Fibroblast of the conjunctiva (primary cell): ENCODE data around the gene RNF214.
"Not testable (repeated sequence)": the region's sequence is repeated elsewhere in the genome, so short reads cannot be mapped to it uniquely, and the experiment has no call there.

Source experiments
- DNase-seq: peaks from one replicate; pipeline ENCODE4 v3.0.0-alpha.2; 2010; ENCODE audit warnings: low read depth

The RNF214 gene

GRCh38 chr11:117315285-117316196 is 83.1 kb downstream of the RNF214 start:
- no peak for DNase-seq

DNA sequence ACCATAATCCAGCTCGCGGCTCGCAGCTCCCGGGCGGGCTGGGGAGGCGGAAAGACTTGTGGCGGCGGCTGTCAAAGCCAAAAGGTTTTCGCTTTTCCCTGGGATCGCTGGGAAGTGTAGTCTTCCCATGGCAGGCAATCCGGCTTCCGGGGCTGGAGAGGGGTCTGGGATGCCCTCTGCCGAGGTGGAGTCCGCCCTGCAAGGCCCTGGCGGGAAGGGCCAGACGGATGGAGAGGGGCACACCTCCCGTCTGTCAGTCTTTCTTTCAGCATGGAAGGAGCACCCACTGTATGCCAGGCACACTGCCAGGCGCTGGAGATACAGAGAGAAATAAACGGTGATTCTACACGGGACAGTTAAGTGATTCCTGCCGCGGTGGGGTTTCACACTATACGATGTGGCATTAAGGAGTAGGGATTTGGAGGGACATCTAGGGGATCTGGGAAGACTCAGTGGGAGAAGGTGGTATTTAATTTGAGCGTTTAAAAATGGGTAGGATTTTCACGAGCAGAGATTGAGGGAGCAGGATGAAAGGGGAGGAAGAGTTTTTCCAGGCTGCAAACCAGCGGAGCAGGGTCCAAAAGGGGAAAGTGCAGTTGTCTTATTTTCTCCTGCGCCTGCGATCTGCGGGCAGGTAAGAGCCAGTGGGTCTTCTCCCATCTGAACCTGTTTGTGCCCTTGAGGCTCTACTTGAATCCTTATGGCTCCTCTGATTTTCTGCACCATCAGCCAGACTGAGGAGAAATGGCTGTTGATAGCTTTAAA is 83.9 kb downstream of the RNF214 start, which contains the start of gene BACE1:
BACE1 (minus strand) TSS at position 60 of the 765 bp plus-strand sequence. CDS start 461 bp downstream, outside the sequence.
- DNase-seq, result peak; percentile 81

- no peak for DNase-seq
These were observed 86.3 kb downstream of the RNF214 start for GRCh38 chr11:117318738-117319137.

DNA sequence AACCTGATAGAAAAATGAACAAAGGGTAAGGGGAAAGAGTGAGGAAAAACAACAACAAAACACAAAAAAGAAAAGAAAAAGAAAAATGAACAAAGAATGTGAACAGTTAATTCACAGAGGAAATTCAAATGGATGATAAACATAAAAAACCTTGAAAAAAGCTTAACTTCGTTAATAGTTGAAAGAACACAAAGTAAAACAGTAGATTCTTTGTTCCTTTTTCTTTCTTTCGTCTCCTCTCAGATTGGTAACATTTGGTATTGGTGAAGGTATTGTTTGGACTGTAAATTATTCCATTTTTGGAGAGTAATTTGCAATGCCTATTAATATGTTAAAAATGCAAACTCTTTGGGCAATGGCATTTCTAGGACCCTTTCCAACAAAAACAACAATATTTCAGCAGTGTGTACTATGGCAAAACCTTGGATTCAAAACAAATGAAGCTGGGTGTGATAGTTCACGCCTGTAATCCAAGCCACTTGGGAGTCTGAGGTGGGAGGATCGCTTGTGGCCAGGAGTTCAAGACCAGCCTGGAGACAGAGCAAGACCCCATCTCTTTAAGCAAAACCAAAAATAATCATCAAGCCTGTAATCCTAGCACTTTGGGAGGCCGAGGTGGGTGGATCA is 86.9 kb downstream of the RNF214 start:
- DNase-seq, result peak; percentile 76

DNA sequence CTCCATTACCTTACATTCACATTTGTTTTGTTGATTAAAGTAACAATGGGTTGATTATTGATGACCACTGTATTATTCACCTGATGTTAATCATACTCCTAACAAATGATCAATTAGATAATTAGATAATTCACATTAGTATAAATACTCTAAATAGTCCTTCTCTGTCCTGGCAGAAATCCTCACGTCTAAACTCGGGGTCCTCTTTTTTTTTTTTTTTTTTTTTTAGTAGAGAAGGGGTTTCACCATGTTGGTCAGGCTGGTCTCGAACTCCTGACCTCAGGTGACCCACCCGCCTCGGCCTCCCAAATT is 94.7 kb downstream of the RNF214 start:
- not testable (repeated sequence) for DNase-seq

- DNase-seq, result peak; percentile 97
These were observed 95.3 kb downstream of the RNF214 start, which contains the start of gene CEP164 for GRCh38 chr11:117327567-117328374. Gene CEP164, plus strand, starts transcription at chr11:117327854. Its CDS starts 10,733 bp downstream, at chr11:117338587.

GRCh38 chr11:117328375-117329010 is 96.0 kb downstream of the RNF214 start:
- DNase-seq, result peak; percentile 4

DNA sequence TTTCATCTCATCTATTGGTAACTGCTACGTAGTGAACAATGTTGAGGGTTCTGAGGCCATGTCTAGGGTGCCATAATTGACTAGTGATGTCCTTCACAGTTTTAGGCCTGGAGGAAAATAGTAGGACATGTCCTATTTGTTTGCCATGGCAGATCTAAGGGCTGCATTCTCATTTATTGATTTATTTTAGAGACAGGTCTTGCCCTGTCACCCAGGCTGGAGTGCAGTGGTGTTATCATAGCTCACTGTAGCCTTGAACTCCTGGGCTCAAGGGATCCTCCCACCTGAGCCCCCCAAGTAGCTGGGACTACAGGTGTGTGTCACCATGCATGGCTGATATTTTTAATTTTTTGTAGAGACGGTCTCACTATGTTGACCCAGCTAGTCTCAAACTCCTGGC is 100.4 kb downstream of the RNF214 start:
- no peak for DNase-seq

GRCh38 chr11:117333917-117334316 is 101.4 kb downstream of the RNF214 start:
- no peak for DNase-seq

GRCh38 chr11:117334896-117335295 is 102.4 kb downstream of the RNF214 start:
- DNase-seq, result no peak

- no peak for DNase-seq
These were observed 102.9 kb downstream of the RNF214 start for GRCh38 chr11:117335399-117335798.
